ENCODE measurements around the gene PLK5. TPM values are rescaled to one million over a fixed set of nuclear protein-coding genes. Genes with fewer than 3 reads are reported as not detected.
A peak's percentile ranks its signal among the peaks of the same experiment; 100 is the strongest.

Gene PLK5
- total and polyA plus RNA-seq, 2 of the 4 experiments (the other 2 are of a cell fraction), result not detected

- H2AFZ ChIP-seq (replicated peaks; ENCODE audit: low read length, poor library complexity), result peak within 1 kb of the TSS; percentile 90
- H4K91ac ChIP-seq (ENCODE audit: insufficient read depth, low read depth, low read length), result peak within 1 kb of the TSS; percentile 64; the same call in 1 of the 2 replicates
- H3K23ac ChIP-seq (ENCODE audit: low read depth, low read length), result no peak within 1 kb of the TSS
- H3K9me3 ChIP-seq (ENCODE audit: control insufficient read depth, insufficient read depth, low read length), result peaks cover 2% of the 10 kb centered on the region; the same call in 1 of the 2 replicates
- H2BK15ac ChIP-seq (ENCODE audit: low read depth, low read length), result no peak within 1 kb of the TSS
- no peaks in the 10 kb centered on the region for H3K9me1 ChIP-seq (ENCODE audit: insufficient read depth, low read length)
- peak within 1 kb of the TSS; percentile 41 for H3K56ac ChIP-seq (ENCODE audit: extremely low read depth, insufficient read depth, low read length)
- H3K4me3 ChIP-seq (ENCODE audit: insufficient read depth, low read depth, low read length), result peak within 1 kb of the TSS; percentile 98
- no peaks in the 10 kb centered on the region for H3K27me3 ChIP-seq (ENCODE audit: control insufficient read depth, insufficient read depth, low read length)
- peak within 1 kb of the TSS; percentile 19 for H2BK120ac ChIP-seq (ENCODE audit: low read depth, low read length)
- ChIA-PET POLR2A (ENCODE audit: unreplicated experiment) (no interaction called here), CTCF (no interaction called here)
- ATAC-seq (ENCODE audit: low read depth) (peak; percentile 73), DNase-seq (peak; percentile 28)
- TF ChIP-seq MAZ (IDR thresholded peaks at IDR 0.05; ENCODE audit: borderline replicate concordance, low read depth, low read length) (no peak; the same call in 1 of the 2 replicates), CTCF (conservative IDR thresholded peaks at IDR 0.05; ENCODE audit: low read depth, low read length) (peak; percentile 39), MXI1 (IDR thresholded peaks at IDR 0.05; ENCODE audit: borderline replicate concordance, low read depth, low read length) (no peak), CEBPB (IDR thresholded peaks at IDR 0.05; ENCODE audit: low read depth, low read length) (no peak)
- intact Hi-C loops (cut with micrococcal nuclease), result no loop called here
- H3K14ac ChIP-seq (replicated peaks; ENCODE audit: low read depth, low read length), result peak within 1 kb of the TSS; percentile 29; the same call in 1 of the 2 replicates
- H3K36me3 ChIP-seq (ENCODE audit: control insufficient read depth, insufficient read depth, low read length), result peaks cover 5% of the 10 kb centered on the region; the same call in 1 of the 2 replicates
- peaks cover 4% of the 10 kb centered on the region; the same call in 1 of the 2 replicates for H3K4me1 ChIP-seq (ENCODE audit: control insufficient read depth, insufficient read depth, low read length)
- peak within 1 kb of the TSS; percentile 95 for H3K18ac ChIP-seq (ENCODE audit: low read depth, low read length)
- in situ Hi-C loops (cut with MboI; ENCODE audit: low sequenced_read_pairs), result no loop called here
- H3K27ac ChIP-seq (ENCODE audit: insufficient read depth, low read length), result peak within 1 kb of the TSS; percentile 83
- H3K79me1 ChIP-seq (ENCODE audit: low read depth in 1 of 2, low read length in 2 of 2), result peaks cover 4 to 15% of the 10 kb centered on the region in 2 experiments; a peak in 1 of 4 replicates
- H4K20me1 ChIP-seq (ENCODE audit: insufficient read depth, low read length), result peaks cover 6% of the 10 kb centered on the region; the same call in 1 of the 2 replicates
- peak within 1 kb of the TSS; percentile 94 for H4K5ac ChIP-seq (ENCODE audit: low read depth, low read length)
- peak within 1 kb of the TSS; percentile 91 for H2AK9ac ChIP-seq (replicated peaks; ENCODE audit: low read depth, low read length, poor library complexity)
- WGBS, 2 experiments (ENCODE audit: extremely low coverage in 2 of 2, insufficient read length in 1 of 2), result 1% methylated on average over 39 of the region's 78 CpGs; no CpG with 5 or more reads in 1 of the 2 experiments
- BruUV-seq (replicated peaks), result no TSS peak
- H2AK5ac ChIP-seq (ENCODE audit: low read depth, low read length), result peak within 1 kb of the TSS; percentile 84
- peak within 1 kb of the TSS; percentile 96 for H3K4me2 ChIP-seq (ENCODE audit: low read depth, low read length)
- H2BK5ac ChIP-seq (ENCODE audit: low read depth, low read length, poor library complexity, severe bottlenecking), result peak within 1 kb of the TSS; percentile 77
- H3K4ac ChIP-seq (ENCODE audit: low read depth, low read length), result peak within 1 kb of the TSS; percentile 82
- H3K9ac ChIP-seq (ENCODE audit: low read depth, low read length), result peak within 1 kb of the TSS; percentile 98
- H2BK20ac ChIP-seq (ENCODE audit: low read depth, low read length), result no peak within 1 kb of the TSS
- H4K8ac ChIP-seq (ENCODE audit: low read depth in 2 of 2, low read length in 2 of 2), result peak within 1 kb of the TSS; percentile 92 to 96
- dilution Hi-C loops (cut with HindIII; ENCODE audit: low sequenced_read_pairs, unreplicated experiment), result no loop called here
Observed at GRCh38 chr19:1512671-1513498, 11.0 kb upstream of the PLK5 start, which contains the start of gene ADAMTSL5. ADAMTSL5 (minus strand) TSS chr19:1513019; CDS start chr19:1510943, 2,076 bp downstream.

Data from IMR-90 (cell line).